Lower lobe of right lung (tissue), 2 donors: ENCODE data around the gene SLC9A1. TPM values are rescaled to one million over a fixed set of nuclear protein-coding genes. Genes with fewer than 3 reads are reported as not detected.

Experiments
- ATAC-seq, 2 donors: fragments of 200-7000 bp; cut with Tn5 transposase; one replicate each; pipeline ENCODE4 v1.9.1; 2020 to 2022; ENCODE audit warnings: mild to moderate bottlenecking in 2 of 2, moderate library complexity in 2 of 2
- DNase-seq: peaks from one replicate; pipeline ENCODE4 v3.0.0-alpha.2; 2020
- H3K27ac ChIP-seq: fragments of 200-600 bp; one replicate; pipeline ENCODE4 v1.8.0; 2022
- H3K27me3 ChIP-seq: fragments of 200-600 bp; one replicate; pipeline ENCODE4 v1.8.0; 2022; ENCODE audit warnings: low read depth
- H3K36me3 ChIP-seq: fragments of 200-600 bp; one replicate; pipeline ENCODE4 v1.8.0; 2022; ENCODE audit warnings: mild to moderate bottlenecking
- H3K4me1 ChIP-seq: fragments of 200-600 bp; one replicate; pipeline ENCODE4 v1.8.0; 2022
- H3K4me3 ChIP-seq: fragments of 200-600 bp; one replicate; pipeline ENCODE4 v1.8.0; 2022; ENCODE audit warnings: mild to moderate bottlenecking
- H3K9me3 ChIP-seq: fragments of 200-600 bp; one replicate; pipeline ENCODE4 v1.8.0; 2022
- CTCF ChIP-seq: fragments of 200-600 bp; IDR thresholded peaks from one replicate; pipeline ENCODE4 v1.8.0; 2022; ENCODE audit warnings: antibody characterized with exemption, mild to moderate bottlenecking
- intact Hi-C: fragments of 100-400 bp; cut with DNase I; formaldehyde crosslinking; loops from one replicate; pipeline ENCODE4 v1.11.0; 2022
- total RNA-seq: library from RNA; stranded (reverse); fragmentation: NEBNext Ultra II Directional; extraction: Animal tissue kit (Norgen Biotek cat#: 25700); gene quantifications from one replicate; pipeline ENCODE4 v1.2.1, GENCODE V29; 2021
- donor health status: DM: no; HTN: yes; CAD: no; lungs with severe emphysema.

The SLC9A1 gene
- total RNA-seq, 1 donor from 2014 or later, result 57.7 TPM

GRCh38 chr1:27154469-27154990 lies 395 bp downstream of the SLC9A1 start:
- no peaks in the 10 kb centered on the region for H3K36me3 ChIP-seq
- no peaks in the 10 kb centered on the region for H3K9me3 ChIP-seq
- TF ChIP-seq CTCF, result no peak
- intact Hi-C loops, result no loop called here
- H3K27ac ChIP-seq, result peak overlapping the region; percentile 91
- no peaks in the 10 kb centered on the region for H3K27me3 ChIP-seq
- ATAC-seq (no peak), DNase-seq (no peak)
- peak overlapping the region; percentile 78 for H3K4me3 ChIP-seq
- peaks cover 58% of the 10 kb centered on the region for H3K4me1 ChIP-seq

GRCh38 chr1:27153927-27154358 lies 982 bp downstream of the SLC9A1 start:
- DNase-seq, result no peak
- intact Hi-C loops, result no loop called here
- peaks cover 63% of the 10 kb centered on the region for H3K4me1 ChIP-seq

GRCh38 chr1:27153549-27153886 lies 1.4 kb downstream of the SLC9A1 start:
- Histone ChIP-seq H3K4me1 (peaks cover 68% of the 10 kb centered on the region), H3K27me3 (no peaks in the 10 kb centered on the region), H3K9me3 (no peaks in the 10 kb centered on the region), H3K4me3 (peak overlapping the region; percentile 78), H3K36me3 (no peaks in the 10 kb centered on the region), H3K27ac (peak overlapping the region; percentile 91)
- DNase-seq (no peak), ATAC-seq (no peak)
- intact Hi-C loops, result no loop called here
- no peak for TF ChIP-seq CTCF

More at GRCh38 chr1:27153927-27154358, 982 bp downstream of the SLC9A1 start:
- H3K36me3 ChIP-seq, result no peaks in the 10 kb centered on the region
- ATAC-seq, result no peak
- peak overlapping the region; percentile 78 for H3K4me3 ChIP-seq
- H3K9me3 ChIP-seq, result no peaks in the 10 kb centered on the region
- TF ChIP-seq CTCF, result no peak
- H3K27me3 ChIP-seq, result no peaks in the 10 kb centered on the region
- H3K27ac ChIP-seq, result peak overlapping the region; percentile 91

GRCh38 chr1:27152829-27153548 lies 1.9 kb downstream of the SLC9A1 start:
- no peak for DNase-seq
- no peaks in the 10 kb centered on the region for H3K9me3 ChIP-seq
- no peaks in the 10 kb centered on the region for H3K36me3 ChIP-seq
- H3K4me1 ChIP-seq, result peaks cover 73% of the 10 kb centered on the region
- H3K4me3 ChIP-seq, result peak overlapping the region; percentile 78
- no peak for TF ChIP-seq CTCF
- ATAC-seq, result no peak
- peak overlapping the region; percentile 91 for H3K27ac ChIP-seq
- no peaks in the 10 kb centered on the region for H3K27me3 ChIP-seq
- intact Hi-C loops, result no loop called here

GRCh38 chr1:27152004-27152828 lies 2.7 kb downstream of the SLC9A1 start:
- no peak for DNase-seq
- peak overlapping the region; percentile 91 for H3K27ac ChIP-seq
- H3K36me3 ChIP-seq, result no peaks in the 10 kb centered on the region
- no peak for ATAC-seq
- intact Hi-C loops, result no loop called here
- H3K4me1 ChIP-seq, result peaks cover 73% of the 10 kb centered on the region
- no peak for TF ChIP-seq CTCF
- H3K4me3 ChIP-seq, result peak overlapping the region; percentile 78
- H3K27me3 ChIP-seq, result no peaks in the 10 kb centered on the region
- no peaks in the 10 kb centered on the region for H3K9me3 ChIP-seq
